C4-2B (cell line): ENCODE data around the gene PRKCH.

Experiments
- ZFX ChIP-seq: fragments of 450-650 bp; IDR thresholded peaks from 2 replicates; pipeline ENCODE4 v1.6.1; 2017
- TF ChIP-seq, protein P1 (sequence below): fragments of 450-650 bp; conservative IDR thresholded peaks from 2 replicates; pipeline ENCODE4 v1.5.1; 2017; ENCODE audit warnings: mild to moderate bottlenecking

DNA sequence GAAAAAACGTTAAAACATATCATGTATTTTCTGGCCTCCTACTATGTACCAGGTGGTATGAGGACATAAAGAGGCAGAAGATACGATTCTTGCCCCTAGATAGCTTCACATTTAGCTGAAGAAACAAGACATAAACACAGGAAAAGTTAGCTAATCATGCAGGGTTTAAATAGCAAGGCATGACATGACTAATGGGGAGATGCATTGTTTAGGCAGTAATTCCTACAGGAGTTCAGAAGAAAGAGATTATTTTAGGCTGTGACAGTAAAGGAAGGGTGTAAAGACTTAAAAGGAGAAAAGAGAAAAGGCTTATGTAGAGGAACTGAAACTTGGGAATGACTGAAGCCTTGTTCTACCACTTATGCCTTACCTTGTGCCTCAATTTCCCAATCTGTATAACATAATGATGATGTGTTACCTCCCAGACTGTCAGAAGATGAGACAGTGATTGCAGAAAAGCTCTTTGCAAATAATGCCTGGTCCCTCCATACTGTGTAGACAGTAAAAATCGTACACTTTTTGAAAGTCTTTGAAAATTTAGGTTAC lies 44.4 kb downstream of the PRKCH start:
- TF ChIP-seq, protein P1, sequence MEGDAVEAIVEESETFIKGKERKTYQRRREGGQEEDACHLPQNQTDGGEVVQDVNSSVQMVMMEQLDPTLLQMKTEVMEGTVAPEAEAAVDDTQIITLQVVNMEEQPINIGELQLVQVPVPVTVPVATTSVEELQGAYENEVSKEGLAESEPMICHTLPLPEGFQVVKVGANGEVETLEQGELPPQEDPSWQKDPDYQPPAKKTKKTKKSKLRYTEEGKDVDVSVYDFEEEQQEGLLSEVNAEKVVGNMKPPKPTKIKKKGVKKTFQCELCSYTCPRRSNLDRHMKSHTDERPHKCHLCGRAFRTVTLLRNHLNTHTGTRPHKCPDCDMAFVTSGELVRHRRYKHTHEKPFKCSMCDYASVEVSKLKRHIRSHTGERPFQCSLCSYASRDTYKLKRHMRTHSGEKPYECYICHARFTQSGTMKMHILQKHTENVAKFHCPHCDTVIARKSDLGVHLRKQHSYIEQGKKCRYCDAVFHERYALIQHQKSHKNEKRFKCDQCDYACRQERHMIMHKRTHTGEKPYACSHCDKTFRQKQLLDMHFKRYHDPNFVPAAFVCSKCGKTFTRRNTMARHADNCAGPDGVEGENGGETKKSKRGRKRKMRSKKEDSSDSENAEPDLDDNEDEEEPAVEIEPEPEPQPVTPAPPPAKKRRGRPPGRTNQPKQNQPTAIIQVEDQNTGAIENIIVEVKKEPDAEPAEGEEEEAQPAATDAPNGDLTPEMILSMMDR = no peak
- TF ChIP-seq ZFX = no peak
